Endothelial cell of umbilical vein (primary cell): ENCODE results near the gene ANO1. TPM values are rescaled to one million over a fixed set of nuclear protein-coding genes. Genes with fewer than 3 reads are reported as not detected.

Experiments used
- BruUV-seq: library from RNA; stranded (reverse); fragments of 400-500 nt; replicated peaks from 2 replicates; lab custom pipeline; 2021; lab: Mats Ljungman, UMichigan
- CTCF ChIA-PET: fragments of 300-600, 350-600 bp; sonication (Branson Sonifier 250); formaldehyde crosslinking; loops from one replicate; lab custom pipeline; 2021; ENCODE audit warnings: antibody characterized with exemption, inconsistent platforms; lab: Charles Lee
- POLR2A ChIA-PET: fragments of 300-600, 350-600 bp; sonication (Branson Sonifier 250); formaldehyde crosslinking; loops from one replicate; lab custom pipeline; 2021; ENCODE audit warnings: antibody characterized with exemption, inconsistent platforms; lab: Charles Lee
- DNase-seq: peaks from one replicate; pipeline ENCODE4 v3.0.0-alpha.2; 2011; ENCODE audit warnings: low read depth, low spot score
- FAIRE-seq: peaks from 2 replicates; lab custom pipeline; 2011; peaks lifted over from hg19 to GRCh38; lab: Jason Lieb, UNC
- H2AFZ ChIP-seq: 2 replicates; pipeline ENCODE4 v1.6.0; 2012; ENCODE audit warnings: low read depth, low read length, control low read depth, inconsistent platforms
- H3K27ac ChIP-seq: 2 replicates; pipeline ENCODE4 v1.5.1; 2011; ENCODE audit warnings: low read depth, mild to moderate bottlenecking, control low read depth, low read length, moderate library complexity; ENCODE audit not compliant: insufficient read depth
- H3K27me3 ChIP-seq, 2 experiments: 2 replicates each; pipeline versions ENCODE4 v1.6.0 to v1.6.1; 2011; ENCODE audit warnings: low read length in 2 of 2, mixed read lengths in 1 of 2; ENCODE audit not compliant: control insufficient read depth in 2 of 2, insufficient read depth in 2 of 2
- H3K36me3 ChIP-seq, 2 experiments: 2 replicates in 1 of 2; 3 replicates in 1 of 2; pipeline ENCODE4 v1.5.1; 2011; ENCODE audit warnings: low read length in 2 of 2, mild to moderate bottlenecking in 1 of 2, moderate library complexity in 1 of 2; ENCODE audit not compliant: control insufficient read depth in 2 of 2, insufficient read depth in 2 of 2; ENCODE audit errors: extremely low read depth in 1 of 2
- H3K4me1 ChIP-seq: 3 replicates; pipeline ENCODE4 v1.5.1; 2011; ENCODE audit warnings: mild to moderate bottlenecking, low read length; ENCODE audit not compliant: control insufficient read depth, insufficient read depth; ENCODE audit errors: extremely low read depth
- H3K4me2 ChIP-seq: 2 replicates; pipeline ENCODE4 v1.6.1; 2011; ENCODE audit warnings: low read length, control low read depth, mixed read lengths; ENCODE audit not compliant: insufficient read depth
- H3K4me3 ChIP-seq, 3 experiments: fragments of 200-600 bp in 1 of 3; sonication (generic), shearing (Covaris generic) in 1 of 3; replicated peaks in 1 of 3; 2 replicates each; pipeline ENCODE4 v1.5.1; 2011 to 2016; ENCODE audit warnings: control low read depth in 3 of 3, low read length in 3 of 3, mild to moderate bottlenecking in 2 of 3, inconsistent platforms in 1 of 3, low read depth in 1 of 3, moderate library complexity in 1 of 3; ENCODE audit not compliant: insufficient read depth in 1 of 3
- H3K79me2 ChIP-seq: 2 replicates; pipeline ENCODE4 v1.6.0; 2012; ENCODE audit warnings: low read length, inconsistent platforms; ENCODE audit not compliant: control insufficient read depth, insufficient read depth
- H3K9ac ChIP-seq: replicated peaks from 2 replicates; pipeline ENCODE3; 2011; ENCODE audit warnings: low read length, control low read depth; ENCODE audit not compliant: insufficient read depth; ENCODE audit errors: extremely low read depth
- H3K9me1 ChIP-seq: replicated peaks from 3 replicates; pipeline ENCODE4 v1.6.0; 2011; ENCODE audit warnings: mild to moderate bottlenecking, low read length; ENCODE audit not compliant: control insufficient read depth, insufficient read depth; ENCODE audit errors: extremely low read depth
- H3K9me3 ChIP-seq: replicated peaks from 2 replicates; pipeline ENCODE4 v1.5.1; 2012; ENCODE audit warnings: low read length, inconsistent platforms; ENCODE audit not compliant: control insufficient read depth, insufficient read depth
- H4K20me1 ChIP-seq: replicated peaks from 2 replicates; pipeline ENCODE3; 2011; ENCODE audit warnings: mild to moderate bottlenecking, low read length; ENCODE audit not compliant: control insufficient read depth, insufficient read depth; ENCODE audit errors: extremely low read depth
- CTCF ChIP-seq, 2 donors: IDR thresholded peaks; 1 replicate in 1 of 2; 2 replicates in 1 of 2; pipeline ENCODE4 v1.5.1; 2011; ENCODE audit warnings: low read length in 2 of 2, mild to moderate bottlenecking in 2 of 2, moderate library complexity in 2 of 2, control low read depth in 1 of 2, inconsistent platforms in 1 of 2, low read depth in 1 of 2; ENCODE audit not compliant: insufficient read depth in 1 of 2; ENCODE audit errors: extremely low read depth in 1 of 2
- EZH2 ChIP-seq: IDR thresholded peaks from 2 replicates; pipeline ENCODE4 v1.6.1; 2012; ENCODE audit warnings: borderline replicate concordance, low read depth, mild to moderate bottlenecking, moderate library complexity, low read length, inconsistent platforms; ENCODE audit not compliant: severe bottlenecking
- FOS ChIP-seq: IDR thresholded peaks from 2 replicates; pipeline ENCODE4 v1.6.1; 2011; ENCODE audit warnings: mild to moderate bottlenecking, low read length, moderate library complexity, borderline replicate concordance; ENCODE audit not compliant: insufficient read depth
- GATA2 ChIP-seq: IDR thresholded peaks from 2 replicates; pipeline ENCODE4 v1.7.0; 2011; ENCODE audit warnings: low read depth, mild to moderate bottlenecking, moderate library complexity, mixed read lengths, low read length; ENCODE audit not compliant: insufficient read length, insufficient read depth
- JUN ChIP-seq: IDR thresholded peaks from 2 replicates; pipeline ENCODE4 v1.6.1; 2011; ENCODE audit warnings: borderline replicate concordance, low read depth; ENCODE audit not compliant: insufficient read length, insufficient read depth
- MAX ChIP-seq: IDR thresholded peaks from 2 replicates; pipeline ENCODE4 v1.6.1; 2011; ENCODE audit not compliant: insufficient read depth, insufficient read length
- MYC ChIP-seq: IDR thresholded peaks from one replicate; pipeline ENCODE4 v1.6.1; 2011; ENCODE audit warnings: mild to moderate bottlenecking, low read depth, low read length
- POLR2A ChIP-seq: IDR thresholded peaks from 2 replicates; pipeline ENCODE4 v1.6.1; 2012; ENCODE audit warnings: low read depth, mild to moderate bottlenecking, control low read depth, low read length
- POLR2AphosphoS5 ChIP-seq: IDR thresholded peaks from 2 replicates; pipeline ENCODE4 v1.6.1; 2012; ENCODE audit warnings: low read depth, mild to moderate bottlenecking, control low read depth, low read length, moderate library complexity; ENCODE audit not compliant: insufficient read depth
- dilution Hi-C: fragments of 300-500 bp; cut with MboI; formaldehyde crosslinking; loops from one replicate; pipeline ENCODE4 v1.15.0; 2019; ENCODE audit warnings: low sequenced_read_pairs; ENCODE audit not compliant: extremely low pct_ligation_motif_present
- intact Hi-C: fragments of 100-400 bp; cut with micrococcal nuclease; formaldehyde crosslinking; loops from one replicate; pipeline ENCODE4 v1.10.0; 2022
- polyA plus RNA-seq, 4 experiments: library from polyadenylated mRNA; depleted of rRNA in 3 of 4; stranded (reverse) in 3 of 4; unstranded in 1 of 4; fragments of >200 nt; gene quantifications; 2 replicates each; pipeline versions ENCODE4 v1.2.1 to v1.2.3, GENCODE V29; 2011 to 2012; ENCODE audit warnings: missing spikeins in 1 of 4
- total RNA-seq: library from RNA; stranded (reverse); gene quantifications from 2 replicates; pipeline ENCODE4 v1.2.3, GENCODE V29; 2021

ANO1 gene
- total and polyA plus RNA-seq, 2 donors (not counting 3 experiments of a cell fraction or from before 2014, with no cell fraction given): 0.03 to 0.40 TPM

GRCh38 chr11:70131606-70132190 is 53.6 kb downstream of the ANO1 start:
- dilution Hi-C loops: no loop called here
- no TSS peak for BruUV-seq
- Histone ChIP-seq H3K79me2 (no peaks in the 10 kb centered on the region), H3K4me2 (no peak overlapping the region), H3K36me3 (no peaks in the 10 kb centered on the region), H3K9me3 (no peaks in the 10 kb centered on the region), H3K9ac (no peak overlapping the region), H2AFZ (no peak overlapping the region), H3K4me1 (peaks cover 12% of the 10 kb centered on the region), H3K4me3 (no peak overlapping the region), H3K27ac (no peak overlapping the region), H3K27me3 (no peaks in the 10 kb centered on the region), H4K20me1 (no peaks in the 10 kb centered on the region), H3K9me1 (no peaks in the 10 kb centered on the region)
- TF ChIP-seq CTCF (IDR thresholded peaks at IDR 0.05; ENCODE audit: extremely low read depth in 1 of 2, insufficient read depth in 1 of 2, low read depth in 1 of 2, low read length in 2 of 2) (no peak), POLR2AphosphoS5 (no peak), MAX (no peak)
- CTCF ChIA-PET: interaction anchor here (1.0 kb wide), 1 partner anchor 17 kb away, joined by 3 read pairs; no protein-coding TSS in a partner anchor
- no peak for FAIRE-seq
- intact Hi-C loops: no loop called here
- POLR2A ChIA-PET: no interaction called here
- DNase-seq: no peak

GRCh38 chr11:70132641-70133040 is 54.5 kb downstream of the ANO1 start:
- Histone ChIP-seq H3K27me3 (no peaks in the 10 kb centered on the region), H3K4me1 (peaks cover 12% of the 10 kb centered on the region), H3K9me1 (no peaks in the 10 kb centered on the region), H3K27ac (no peak overlapping the region), H3K4me3 (no peak overlapping the region), H3K79me2 (no peaks in the 10 kb centered on the region), H3K36me3 (no peaks in the 10 kb centered on the region), H3K9me3 (no peaks in the 10 kb centered on the region), H4K20me1 (no peaks in the 10 kb centered on the region), H3K4me2 (no peak overlapping the region), H3K9ac (no peak overlapping the region), H2AFZ (no peak overlapping the region)
- intact Hi-C loops (no loop called here), dilution Hi-C loops (no loop called here)
- DNase-seq (no peak), FAIRE-seq (no peak)
- no peak for TF ChIP-seq EZH2
- no peak for TF ChIP-seq MAX
- TF ChIP-seq POLR2A: no peak
- TF ChIP-seq CTCF (IDR thresholded peaks at IDR 0.05; ENCODE audit: extremely low read depth in 1 of 2, insufficient read depth in 1 of 2, low read depth in 1 of 2, low read length in 2 of 2): no peak
- no peak for TF ChIP-seq GATA2
- TF ChIP-seq FOS: no peak
- no peak for TF ChIP-seq MYC
- TF ChIP-seq JUN: no peak
- TF ChIP-seq POLR2AphosphoS5: no peak
- POLR2A ChIA-PET: no interaction called here
- CTCF ChIA-PET: interaction anchor here (1.0 kb wide), 1 partner anchor 16 kb away, joined by 3 read pairs; no protein-coding TSS in a partner anchor
- BruUV-seq: no TSS peak
